HepG2 (cell line): ENCODE results near the gene GSC2.

Experiments
- TF ChIP-seq, protein P1 (sequence below): sonication (generic); formaldehyde crosslinking; IDR thresholded peaks from 2 replicates; pipeline ENCODE4 v1.5.1; 2020; ENCODE audit warnings: mild to moderate bottlenecking, missing genetic modification reagents
- TF ChIP-seq, protein P2 (sequence below): sonication (generic); formaldehyde crosslinking; IDR thresholded peaks from 2 replicates; pipeline ENCODE4 v1.5.0; 2020; ENCODE audit warnings: missing genetic modification reagents

- TF ChIP-seq, protein P1, sequence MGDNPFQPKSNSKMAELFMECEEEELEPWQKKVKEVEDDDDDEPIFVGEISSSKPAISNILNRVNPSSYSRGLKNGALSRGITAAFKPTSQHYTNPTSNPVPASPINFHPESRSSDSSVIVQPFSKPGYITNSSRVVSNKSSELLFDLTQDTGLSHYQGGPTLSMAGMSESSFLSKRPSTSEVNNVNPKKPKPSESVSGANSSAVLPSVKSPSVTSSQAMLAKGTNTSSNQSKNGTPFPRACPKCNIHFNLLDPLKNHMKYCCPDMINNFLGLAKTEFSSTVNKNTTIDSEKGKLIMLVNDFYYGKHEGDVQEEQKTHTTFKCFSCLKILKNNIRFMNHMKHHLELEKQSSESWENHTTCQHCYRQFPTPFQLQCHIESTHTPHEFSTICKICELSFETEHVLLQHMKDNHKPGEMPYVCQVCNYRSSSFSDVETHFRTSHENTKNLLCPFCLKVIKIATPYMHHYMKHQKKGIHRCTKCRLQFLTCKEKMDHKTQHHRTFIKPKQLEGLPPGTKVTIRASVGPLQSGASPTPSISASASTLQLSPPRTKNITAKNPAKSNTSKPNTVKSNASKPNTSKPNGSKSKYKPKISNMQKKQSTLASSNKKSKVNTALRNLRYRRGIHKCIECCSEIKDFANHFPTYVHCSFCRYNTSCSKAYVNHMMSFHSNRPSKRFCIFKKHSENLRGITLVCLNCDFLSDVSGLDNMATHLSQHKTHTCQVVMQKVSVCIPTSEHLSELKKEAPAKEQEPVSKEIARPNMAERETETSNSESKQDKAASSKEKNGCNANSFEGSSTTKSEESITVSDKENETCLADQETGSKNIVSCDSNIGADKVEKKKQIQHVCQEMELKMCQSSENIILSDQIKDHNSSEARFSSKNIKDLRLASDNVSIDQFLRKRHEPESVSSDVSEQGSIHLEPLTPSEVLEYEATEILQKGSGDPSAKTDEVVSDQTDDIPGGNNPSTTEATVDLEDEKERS (CRISPR knock-in tag): no peak
- TF ChIP-seq, protein P2, sequence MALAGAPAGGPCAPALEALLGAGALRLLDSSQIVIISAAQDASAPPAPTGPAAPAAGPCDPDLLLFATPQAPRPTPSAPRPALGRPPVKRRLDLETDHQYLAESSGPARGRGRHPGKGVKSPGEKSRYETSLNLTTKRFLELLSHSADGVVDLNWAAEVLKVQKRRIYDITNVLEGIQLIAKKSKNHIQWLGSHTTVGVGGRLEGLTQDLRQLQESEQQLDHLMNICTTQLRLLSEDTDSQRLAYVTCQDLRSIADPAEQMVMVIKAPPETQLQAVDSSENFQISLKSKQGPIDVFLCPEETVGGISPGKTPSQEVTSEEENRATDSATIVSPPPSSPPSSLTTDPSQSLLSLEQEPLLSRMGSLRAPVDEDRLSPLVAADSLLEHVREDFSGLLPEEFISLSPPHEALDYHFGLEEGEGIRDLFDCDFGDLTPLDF (CRISPR knock-in tag): no peak
Measured at GRCh38 chr22:19136915-19137314, 13.2 kb downstream of the GSC2 start.
